Measurements from ENCODE around the gene UNC5B. TPM values are rescaled to one million over a fixed set of nuclear protein-coding genes. Genes with fewer than 3 reads are reported as not detected.

UNC5B gene
- total and polyA plus RNA-seq, 12 donors = 2.0 to 27.0 (median 8.8) TPM

GRCh38 chr10:71297343-71297742 is 85.0 kb downstream of the UNC5B start:
- Histone ChIP-seq H3K27me3 (no peaks in the 10 kb centered on the region), H3K9me3 (replicated peaks in 1 of 3) (no peaks in the 10 kb centered on the region), H3K27ac (no peak overlapping the region), H3K36me3 (replicated peaks in 1 of 2) (peaks cover 0 to 26% of the 10 kb centered on the region in 2 donors), H3K4me3 (no peak overlapping the region), H3K4me1 (replicated peaks in 1 of 2) (no peaks in the 10 kb centered on the region)
- WGBS, 4 donors = 70 to 91% (median 87%) methylated on average over 3 of the region's 3 CpGs
- DNase-seq = no peak
- no peak for TF ChIP-seq CTCF (IDR thresholded peaks at IDR 0.05)
- TF ChIP-seq POLR2A (IDR thresholded peaks at IDR 0.05) = no peak
- intact Hi-C loops (cut with DNase I) = no loop called here

GRCh38 chr10:71299071-71299785 is 86.9 kb downstream of the UNC5B start:
- intact Hi-C loops (cut with DNase I) = no loop called here
- no peak for DNase-seq
- Histone ChIP-seq H3K4me3 (no peak overlapping the region), H3K27me3 (no peaks in the 10 kb centered on the region), H3K36me3 (replicated peaks in 1 of 2) (peaks cover 0 to 14% of the 10 kb centered on the region in 2 donors), H3K27ac (no peak overlapping the region), H3K4me1 (replicated peaks in 1 of 2) (no peaks in the 10 kb centered on the region), H3K9me3 (replicated peaks in 1 of 3) (no peaks in the 10 kb centered on the region)
- no peak for TF ChIP-seq CTCF (IDR thresholded peaks at IDR 0.05)
- no peak for TF ChIP-seq POLR2A (IDR thresholded peaks at IDR 0.05)
- WGBS, 4 donors = 73 to 75% (median 74%) methylated on average over 12 to 14 of the region's 14 CpGs

- no peak for TF ChIP-seq CTCF (IDR thresholded peaks at IDR 0.05)
- TF ChIP-seq POLR2A (IDR thresholded peaks at IDR 0.05) = no peak
- Histone ChIP-seq H3K9me3 (replicated peaks in 1 of 3) (no peaks in the 10 kb centered on the region), H3K36me3 (replicated peaks in 1 of 2) (peaks cover 0 to 7% of the 10 kb centered on the region in 2 donors), H3K27me3 (no peaks in the 10 kb centered on the region), H3K4me1 (replicated peaks in 1 of 2) (no peaks in the 10 kb centered on the region), H3K27ac (no peak overlapping the region), H3K4me3 (no peak overlapping the region)
- DNase-seq = no peak
- WGBS, 4 donors = 77 to 89% (median 89%) methylated on average over 7 to 16 of the region's 16 CpGs
- intact Hi-C loops (cut with DNase I) = no loop called here
Observed at GRCh38 chr10:71300555-71301370, 88.4 kb downstream of the UNC5B start.

- peaks cover 0 to under 1% of the 10 kb centered on the region in 2 donors for H3K36me3 ChIP-seq (replicated peaks in 1 of 2)
- 84 to 92% (median 91%) methylated on average over 4 to 12 of the region's 12 CpGs for WGBS, 4 donors
Observed at GRCh38 chr10:71301371-71301916, 89.1 kb downstream of the UNC5B start.

More at GRCh38 chr10:71301371-71301916, 89.1 kb downstream of the UNC5B start:
- H3K4me3 ChIP-seq = no peak overlapping the region
- H3K27ac ChIP-seq = no peak overlapping the region
- intact Hi-C loops (cut with DNase I) = no loop called here
- TF ChIP-seq CTCF (IDR thresholded peaks at IDR 0.05) = no peak
- no peak for TF ChIP-seq POLR2A (IDR thresholded peaks at IDR 0.05)
- no peaks in the 10 kb centered on the region for H3K4me1 ChIP-seq (replicated peaks in 1 of 2)
- no peak for DNase-seq
- no peaks in the 10 kb centered on the region for H3K9me3 ChIP-seq (replicated peaks in 1 of 3)
- H3K27me3 ChIP-seq = no peaks in the 10 kb centered on the region
